ENCODE measurements around the gene NDUFAF2.

GRCh38 chr5:61202213-61202612 lies 257.2 kb downstream of the NDUFAF2 start:
- TF ChIP-seq ZNF558 (CRISPR knock-in tag; IDR thresholded peaks at IDR 0.05; ENCODE audit: borderline replicate concordance) (no peak), CTCF (CRISPR knock-in tag; IDR thresholded peaks at IDR 0.05) (no peak), ZFYVE20 (CRISPR knock-in tag; IDR thresholded peaks at IDR 0.05; ENCODE audit: borderline replicate concordance, low read depth) (no peak), REST (IDR thresholded peaks at IDR 0.05; ENCODE audit: borderline replicate concordance in 1 of 2, low read depth in 1 of 2, low read length in 2 of 2) (no peak), DPF2 (CRISPR knock-in tag; IDR thresholded peaks at IDR 0.05; ENCODE audit: borderline replicate concordance, low read depth) (no peak), TP53 (CRISPR knock-in tag; conservative IDR thresholded peaks at IDR 0.05) (no peak), REPIN1 (CRISPR knock-in tag; IDR thresholded peaks at IDR 0.05; ENCODE audit: borderline replicate concordance, low read depth) (no peak), ERF (CRISPR knock-in tag; IDR thresholded peaks at IDR 0.05) (no peak), PHF8 (CRISPR knock-in tag; IDR thresholded peaks at IDR 0.05) (no peak)
